Right atrium auricular region (tissue), 2 donors: Measurements from ENCODE around the gene ERP27. TPM values are rescaled to one million over a fixed set of nuclear protein-coding genes. Genes with fewer than 3 reads are reported as not detected.

Experiments used
- DNase-seq: peaks from one replicate; pipeline ENCODE4 v3.0.0-alpha.2; 2019; ENCODE audit warnings: low spot score
- H3K27ac ChIP-seq, 2 donors: fragments of 200-600 bp; sonication (generic); 1 replicate in 1 of 2; 2 replicates in 1 of 2; pipeline ENCODE4 v1.5.1; 2016 to 2019
- H3K27me3 ChIP-seq, 2 donors: fragments of 200-600 bp; sonication (generic); one replicate each; pipeline versions ENCODE4 v1.5.1 to v1.6.0; 2017 to 2019
- H3K36me3 ChIP-seq: fragments of 200-600 bp; sonication (generic); one replicate; pipeline ENCODE4 v1.5.1; 2016
- H3K4me1 ChIP-seq, 2 donors: fragments of 200-600 bp; sonication (generic); one replicate each; pipeline versions ENCODE4 v1.5.1 to v1.6.0; 2017 to 2019
- H3K4me3 ChIP-seq, 2 donors: fragments of 200-600 bp; sonication (generic); 1 replicate in 1 of 2; 2 replicates in 1 of 2; pipeline ENCODE4 v1.5.1; 2017 to 2019; ENCODE audit warnings: mild to moderate bottlenecking in 1 of 2, moderate library complexity in 1 of 2
- H3K9me3 ChIP-seq, 2 donors: fragments of 200-600 bp; sonication (generic); one replicate each; pipeline ENCODE4 v1.5.1; 2019
- total RNA-seq, 2 donors: library from RNA; depleted of rRNA; stranded (reverse); fragments of >200 nt; gene quantifications; one replicate each; pipeline ENCODE4 v1.1.0, GENCODE V29; 2016
- TF ChIP-seq, protein P1 (sequence below), 2 donors: fragments of 200-600 bp; sonication (generic); IDR thresholded peaks; one replicate each; pipeline ENCODE4 v1.5.1; 2019; ENCODE audit warnings: antibody characterized with exemption in 2 of 2

Gene ERP27
- total RNA-seq, 2 donors from 2014 or later = 0.31 to 0.70 TPM

DNA sequence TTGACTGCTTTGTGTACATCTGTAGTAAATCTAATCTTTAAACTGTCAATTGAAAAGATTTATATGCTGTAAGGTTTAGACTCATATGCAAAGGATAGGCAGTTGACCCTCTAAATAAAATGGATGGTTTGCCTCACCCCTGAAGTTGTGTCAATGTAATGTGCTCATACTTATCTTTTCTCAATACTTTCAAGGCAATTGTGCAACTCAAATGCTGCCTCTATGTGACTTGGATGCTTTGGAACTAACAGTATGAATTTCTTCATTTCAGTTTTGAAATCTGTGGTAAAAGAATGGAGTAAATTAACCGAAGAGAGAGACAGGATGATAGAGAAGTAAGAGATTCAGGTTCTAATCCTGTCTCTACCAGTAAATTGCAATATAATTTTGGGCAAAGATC lies 44.2 kb upstream of the ERP27 start:
- Histone ChIP-seq H3K27ac (no peak overlapping the region), H3K9me3 (no peaks in the 10 kb centered on the region), H3K36me3 (no peaks in the 10 kb centered on the region), H3K4me3 (no peak overlapping the region), H3K27me3 (no peaks in the 10 kb centered on the region), H3K4me1 (no peaks in the 10 kb centered on the region)
- TF ChIP-seq, protein P1, sequence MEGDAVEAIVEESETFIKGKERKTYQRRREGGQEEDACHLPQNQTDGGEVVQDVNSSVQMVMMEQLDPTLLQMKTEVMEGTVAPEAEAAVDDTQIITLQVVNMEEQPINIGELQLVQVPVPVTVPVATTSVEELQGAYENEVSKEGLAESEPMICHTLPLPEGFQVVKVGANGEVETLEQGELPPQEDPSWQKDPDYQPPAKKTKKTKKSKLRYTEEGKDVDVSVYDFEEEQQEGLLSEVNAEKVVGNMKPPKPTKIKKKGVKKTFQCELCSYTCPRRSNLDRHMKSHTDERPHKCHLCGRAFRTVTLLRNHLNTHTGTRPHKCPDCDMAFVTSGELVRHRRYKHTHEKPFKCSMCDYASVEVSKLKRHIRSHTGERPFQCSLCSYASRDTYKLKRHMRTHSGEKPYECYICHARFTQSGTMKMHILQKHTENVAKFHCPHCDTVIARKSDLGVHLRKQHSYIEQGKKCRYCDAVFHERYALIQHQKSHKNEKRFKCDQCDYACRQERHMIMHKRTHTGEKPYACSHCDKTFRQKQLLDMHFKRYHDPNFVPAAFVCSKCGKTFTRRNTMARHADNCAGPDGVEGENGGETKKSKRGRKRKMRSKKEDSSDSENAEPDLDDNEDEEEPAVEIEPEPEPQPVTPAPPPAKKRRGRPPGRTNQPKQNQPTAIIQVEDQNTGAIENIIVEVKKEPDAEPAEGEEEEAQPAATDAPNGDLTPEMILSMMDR (IDR thresholded peaks at IDR 0.05) = no peak
- no peak for DNase-seq

DNA sequence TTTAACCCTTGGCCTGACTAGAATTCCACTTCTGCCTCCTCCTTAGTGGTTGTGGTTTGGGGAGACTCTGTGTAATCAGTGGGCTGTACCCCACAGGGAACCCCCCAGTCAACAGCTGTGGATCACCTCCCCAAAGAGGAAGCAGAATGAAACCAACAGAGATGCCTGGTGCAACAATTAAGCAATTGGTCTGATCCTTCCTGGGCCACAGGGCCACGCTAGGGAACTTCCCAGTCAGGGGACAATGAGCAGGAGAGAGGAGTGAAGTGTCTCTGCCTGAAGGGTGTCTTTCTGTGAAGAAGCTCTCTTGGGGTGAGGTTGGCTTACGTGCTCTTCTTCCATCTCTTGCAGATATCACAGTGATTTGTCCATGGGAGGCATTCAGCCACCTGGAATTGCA lies 42.7 kb upstream of the ERP27 start:
- no peaks in the 10 kb centered on the region for H3K36me3 ChIP-seq
- no peak overlapping the region for H3K27ac ChIP-seq
- no peak overlapping the region for H3K4me3 ChIP-seq

DNA sequence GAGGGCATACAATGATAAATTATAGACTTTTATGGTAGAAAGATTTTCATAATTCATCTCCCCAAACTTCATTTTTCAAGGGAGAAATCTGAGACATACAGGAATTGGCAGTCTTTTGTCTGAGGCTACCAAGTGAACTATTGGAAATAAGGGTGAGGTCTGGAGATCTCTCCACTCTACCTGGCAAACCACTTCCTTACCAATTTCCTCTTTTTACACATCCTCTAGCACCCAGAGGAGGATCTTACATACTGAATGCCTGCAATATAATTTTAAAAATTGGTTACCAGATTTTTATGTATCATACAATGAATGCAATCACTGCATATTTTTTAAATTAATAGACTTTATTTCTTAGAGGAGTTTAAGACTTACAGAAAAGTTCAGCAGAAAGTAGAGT lies 41.1 kb upstream of the ERP27 start:
- Histone ChIP-seq H3K27ac (no peak overlapping the region), H3K27me3 (no peaks in the 10 kb centered on the region), H3K4me3 (no peak overlapping the region), H3K36me3 (no peaks in the 10 kb centered on the region), H3K4me1 (no peaks in the 10 kb centered on the region), H3K9me3 (no peaks in the 10 kb centered on the region)
- TF ChIP-seq, protein P1 (IDR thresholded peaks at IDR 0.05) = no peak
- no peak for DNase-seq

More for the DNA sequence above, 42.7 kb upstream of the ERP27 start:
- Histone ChIP-seq H3K4me1 (no peaks in the 10 kb centered on the region), H3K9me3 (no peaks in the 10 kb centered on the region), H3K27me3 (no peaks in the 10 kb centered on the region)
- no peak for DNase-seq
- TF ChIP-seq, protein P1 (IDR thresholded peaks at IDR 0.05) = no peak

DNA sequence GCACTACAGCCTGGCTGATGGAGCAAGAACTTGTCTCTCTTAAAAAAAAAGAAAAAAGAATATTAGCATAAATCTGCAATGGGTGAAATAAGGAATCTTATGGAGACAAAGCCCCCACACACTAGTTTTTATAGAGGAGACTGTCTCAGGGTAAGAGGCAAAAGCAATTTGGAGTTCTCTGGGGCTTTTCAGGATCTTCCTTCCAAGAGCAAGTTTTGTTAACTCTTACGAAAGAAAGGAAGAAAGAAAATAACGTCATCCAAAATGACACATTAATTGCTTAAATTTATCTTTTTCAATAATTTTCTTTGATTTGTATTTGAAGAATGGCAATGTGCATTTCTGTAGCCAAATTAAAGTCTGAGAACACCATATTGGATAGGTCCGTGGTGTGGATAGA lies 38.3 kb upstream of the ERP27 start:
- TF ChIP-seq, protein P1 (IDR thresholded peaks at IDR 0.05) = no peak
- no peaks in the 10 kb centered on the region for H3K36me3 ChIP-seq
- H3K27me3 ChIP-seq = no peaks in the 10 kb centered on the region
- H3K27ac ChIP-seq = no peak overlapping the region
- no peak for DNase-seq
- H3K4me1 ChIP-seq = no peaks in the 10 kb centered on the region
- no peak overlapping the region for H3K4me3 ChIP-seq
- no peaks in the 10 kb centered on the region for H3K9me3 ChIP-seq

DNA sequence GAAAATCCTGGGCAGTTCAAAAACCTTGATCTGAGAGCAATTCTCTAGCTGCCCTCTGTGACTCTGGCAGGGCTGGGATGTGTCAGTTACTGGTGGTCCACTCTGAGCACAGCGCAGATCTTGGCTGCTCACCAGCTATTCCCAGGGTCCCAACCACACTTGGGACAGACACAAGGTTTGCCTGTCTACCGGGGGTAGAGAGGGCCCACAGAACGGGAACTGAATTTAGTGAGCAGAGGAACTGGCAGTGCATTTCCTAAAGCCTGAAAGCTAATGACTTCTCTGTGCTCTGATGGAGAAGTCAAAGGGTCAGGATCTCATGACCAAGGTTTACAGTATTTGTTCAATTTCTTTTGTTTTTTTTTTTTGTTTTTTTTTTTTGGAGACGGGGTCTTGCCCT lies 37.1 kb upstream of the ERP27 start:
- no peak overlapping the region for H3K4me3 ChIP-seq
- no peaks in the 10 kb centered on the region for H3K9me3 ChIP-seq
- TF ChIP-seq, protein P1 (IDR thresholded peaks at IDR 0.05) = no peak
- no peaks in the 10 kb centered on the region for H3K4me1 ChIP-seq
- no peak for DNase-seq
- no peaks in the 10 kb centered on the region for H3K27me3 ChIP-seq
- no peaks in the 10 kb centered on the region for H3K36me3 ChIP-seq
- no peak overlapping the region for H3K27ac ChIP-seq

DNA sequence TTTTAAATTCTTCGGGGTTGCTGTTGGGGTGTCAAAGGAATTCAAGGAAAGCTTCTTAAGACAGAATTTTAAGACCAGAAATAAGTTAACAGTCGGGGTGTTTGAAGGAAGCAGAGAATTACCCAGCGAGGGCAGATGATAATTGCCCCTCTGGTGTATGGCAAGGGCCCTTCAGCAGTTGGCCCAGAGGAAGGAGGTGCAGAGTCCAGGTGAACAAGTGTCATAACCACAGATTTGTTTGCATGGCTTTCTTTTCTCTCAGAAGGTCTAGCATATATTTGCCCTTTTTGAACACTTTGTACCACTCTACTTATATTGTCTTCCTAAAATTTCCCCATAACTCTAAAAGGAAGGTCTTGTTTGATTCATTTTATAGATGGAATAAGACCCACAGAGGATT lies 36.3 kb upstream of the ERP27 start:
- Histone ChIP-seq H3K4me1 (no peaks in the 10 kb centered on the region), H3K4me3 (no peak overlapping the region), H3K27me3 (no peaks in the 10 kb centered on the region), H3K36me3 (no peaks in the 10 kb centered on the region), H3K9me3 (no peaks in the 10 kb centered on the region), H3K27ac (no peak overlapping the region)
- TF ChIP-seq, protein P1 (IDR thresholded peaks at IDR 0.05) = no peak
- no peak for DNase-seq
